HG03196 (cell line): ENCODE data around the gene MICALL1.

Experiments used
- ATAC-seq: cut with Tn5 transposase; IDR thresholded peaks from one replicate; pipeline ENCODE4 v1.9.1; 2021; ENCODE audit not compliant: unreplicated experiment

Gene MICALL1

DNA sequence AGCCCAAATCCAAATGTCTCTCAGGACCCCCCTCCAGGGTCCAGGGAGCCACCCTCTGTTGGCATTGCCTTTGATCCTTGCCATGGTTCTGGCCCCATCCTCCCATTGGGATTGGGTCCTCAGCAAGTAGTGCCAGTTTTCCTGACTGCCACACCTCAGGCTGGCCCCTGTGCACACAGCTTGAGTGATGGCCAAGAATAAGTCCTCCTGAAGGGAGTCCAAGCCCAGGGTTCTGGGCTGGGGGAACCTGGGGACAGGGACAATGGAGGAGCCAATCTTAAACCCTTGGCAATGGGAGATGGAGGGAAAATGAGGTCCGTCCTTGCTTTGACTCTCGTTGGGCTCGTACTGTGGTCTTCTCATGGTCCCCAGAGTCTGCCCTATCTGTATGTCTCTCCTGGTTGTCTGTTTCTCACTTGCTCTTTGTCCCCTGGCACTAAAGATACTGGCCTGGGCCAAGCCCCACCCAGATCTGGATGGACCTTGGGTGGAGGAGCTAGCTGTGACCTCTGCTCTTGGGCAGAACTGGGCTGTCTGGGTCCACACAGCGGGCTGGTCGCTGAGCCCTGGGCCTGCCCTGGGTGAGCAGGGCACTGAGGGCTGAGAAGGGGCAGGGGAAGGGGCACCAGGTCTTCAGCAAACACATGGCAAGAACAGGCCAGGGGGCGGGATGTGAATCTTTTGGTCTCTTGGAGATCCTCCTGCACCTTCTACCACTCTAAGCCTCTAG lies 75.3 kb downstream of the MICALL1 start:
- ATAC-seq, result no peak

DNA sequence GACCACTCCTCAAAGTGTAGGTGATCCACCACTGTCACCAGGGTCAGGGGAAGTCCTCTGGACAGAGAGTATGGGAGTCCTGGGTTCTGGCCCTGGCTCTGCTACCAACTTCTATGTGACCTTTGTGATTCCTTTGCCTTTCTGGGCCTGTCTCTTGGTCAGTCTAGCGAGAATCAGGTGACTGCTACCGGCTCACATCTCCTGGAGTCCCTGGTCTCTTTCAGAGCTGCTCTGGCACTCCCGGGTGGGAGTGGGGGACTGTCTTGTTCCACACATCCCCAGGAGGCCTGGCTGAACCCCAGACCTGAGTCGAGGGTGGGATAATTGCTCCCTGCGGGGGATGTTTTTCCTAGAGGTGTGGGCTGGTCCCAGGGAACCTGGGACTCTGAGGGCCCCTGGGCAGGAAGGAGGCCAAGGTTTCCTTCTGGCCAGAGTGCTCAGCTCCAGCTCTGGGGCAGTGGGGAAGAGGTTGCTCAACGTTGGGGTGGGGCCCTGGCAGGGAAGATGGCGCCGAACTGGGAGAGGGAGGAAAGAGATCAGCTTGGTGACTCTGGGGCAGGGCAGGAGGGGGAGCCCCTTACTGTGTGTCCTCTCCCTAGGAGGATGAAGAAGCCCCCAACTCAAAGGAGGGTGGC lies 76.2 kb downstream of the MICALL1 start:
- no peak for ATAC-seq

DNA sequence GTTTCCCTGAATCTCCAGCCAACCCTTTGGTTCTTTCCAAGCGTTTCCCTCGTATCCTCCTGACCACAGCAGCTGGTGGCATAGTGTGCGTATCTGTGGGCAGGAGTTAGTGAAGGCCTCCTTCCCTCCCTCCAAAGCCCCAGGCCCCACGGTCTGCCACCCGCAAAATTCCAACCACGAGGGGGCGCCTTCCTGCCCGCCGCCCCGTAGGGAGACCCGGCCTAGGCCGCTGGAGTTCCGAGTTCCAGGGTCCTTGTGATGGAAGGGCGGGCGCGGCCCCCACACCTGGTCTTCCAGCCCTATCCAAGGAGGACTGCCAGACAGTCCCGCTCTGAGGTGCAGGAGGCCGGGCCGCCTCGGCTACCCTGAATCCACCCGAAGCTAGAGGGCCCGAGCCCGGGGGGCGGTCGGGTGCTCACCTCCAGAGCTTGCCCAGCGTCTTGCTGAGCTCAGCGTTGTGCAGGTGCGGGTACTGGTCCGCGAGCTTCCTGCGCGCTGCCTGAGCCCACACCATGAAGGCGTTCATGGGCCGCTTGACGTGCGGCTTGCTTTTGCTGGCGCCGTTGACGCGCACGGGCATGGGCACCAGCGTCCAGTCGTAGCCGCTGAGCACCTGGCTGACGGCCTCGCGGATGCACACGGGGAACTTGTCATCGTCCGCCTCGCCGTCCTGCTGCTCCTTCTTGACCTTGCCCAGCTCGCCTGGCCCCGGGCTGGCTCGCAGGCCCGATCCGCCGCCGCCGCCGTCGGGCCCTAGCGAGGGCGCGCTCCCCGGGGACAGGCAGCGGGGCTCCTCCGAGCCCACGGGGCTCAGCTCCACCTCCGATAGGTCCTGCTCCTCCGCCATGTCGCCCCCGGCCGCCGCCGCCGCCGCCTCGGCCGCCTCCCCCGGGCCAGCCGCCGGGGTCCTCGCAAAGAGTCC lies 77.1 kb downstream of the MICALL1 start:
- no peak for ATAC-seq

DNA sequence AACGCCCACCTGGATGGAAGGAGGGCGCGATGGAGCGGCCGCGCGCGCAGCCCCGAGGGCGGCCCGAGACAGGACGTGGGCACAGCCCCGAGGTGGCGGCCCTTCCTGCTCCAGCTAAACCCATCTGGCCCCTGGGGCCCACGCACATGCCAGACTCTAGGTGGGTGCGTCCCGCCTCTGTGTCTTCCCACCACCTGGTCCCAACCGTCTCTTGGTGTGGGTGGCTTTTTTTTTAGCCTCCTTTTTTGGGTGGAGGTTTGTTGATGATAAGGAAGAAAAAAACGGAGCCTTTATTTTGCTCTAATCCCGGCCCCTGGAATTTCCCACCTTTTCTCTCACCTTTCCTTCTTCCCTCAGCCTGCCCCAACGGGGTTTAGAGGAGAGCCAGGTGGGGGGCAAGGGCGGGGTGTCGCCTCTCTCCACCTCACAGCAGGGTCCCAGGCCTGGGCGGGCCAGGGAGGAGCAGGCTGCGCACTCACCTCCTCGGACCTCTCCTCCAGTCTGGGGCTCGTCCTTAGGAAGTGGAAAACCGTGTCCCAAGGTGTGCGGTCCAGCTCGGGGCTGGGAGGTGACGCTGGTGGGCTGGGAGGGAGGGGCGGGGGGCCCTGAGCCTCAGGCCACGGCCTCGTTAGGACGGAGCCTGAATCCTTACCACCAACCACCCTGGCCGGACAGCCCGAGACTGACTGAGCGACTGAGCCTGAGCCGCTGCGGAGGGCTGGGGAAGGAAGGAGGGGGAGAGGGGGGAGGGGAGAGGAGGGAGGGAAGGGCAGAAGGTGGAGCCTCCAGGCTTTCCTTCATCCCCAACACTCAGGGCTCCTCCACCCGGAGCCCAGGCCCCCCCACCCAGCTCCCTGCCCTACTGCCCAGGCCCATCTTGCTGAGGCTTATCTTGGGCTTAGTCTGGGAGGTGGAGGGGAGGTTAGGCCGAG lies 78.0 kb downstream of the MICALL1 start, which contains the start of gene SOX10:
TSS of gene SOX10 (minus strand) at position 696 of the 932 bp plus-strand sequence. CDS start 771 bp downstream, outside the sequence.
- no peak for ATAC-seq

DNA sequence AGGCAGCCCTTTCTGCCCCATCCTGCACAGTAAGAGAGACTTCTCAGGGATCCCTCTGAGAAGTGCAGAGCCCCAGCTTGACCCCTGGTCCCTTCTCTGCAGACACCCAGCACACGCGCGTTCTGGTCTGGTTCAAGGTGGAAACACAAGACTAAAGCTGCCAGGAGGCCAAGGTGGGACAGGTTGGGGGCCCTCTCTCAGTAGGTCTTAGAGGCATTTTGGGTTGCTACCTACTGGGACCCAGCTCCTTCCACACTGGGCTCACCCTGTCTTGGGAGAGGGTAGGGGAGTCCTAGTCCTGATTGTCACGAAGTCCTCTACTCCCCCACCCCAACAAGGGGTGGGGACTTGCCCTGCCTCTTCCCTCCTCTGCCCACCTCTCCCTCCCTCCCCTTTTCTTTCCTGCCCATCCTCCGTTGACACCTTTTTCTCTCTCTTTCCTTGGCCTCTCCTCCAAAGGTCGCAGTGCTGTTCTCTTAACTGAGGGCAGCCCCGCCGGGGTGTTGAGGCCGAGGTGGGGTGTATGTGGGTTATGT lies 79.0 kb downstream of the MICALL1 start:
- ATAC-seq, result no peak

DNA sequence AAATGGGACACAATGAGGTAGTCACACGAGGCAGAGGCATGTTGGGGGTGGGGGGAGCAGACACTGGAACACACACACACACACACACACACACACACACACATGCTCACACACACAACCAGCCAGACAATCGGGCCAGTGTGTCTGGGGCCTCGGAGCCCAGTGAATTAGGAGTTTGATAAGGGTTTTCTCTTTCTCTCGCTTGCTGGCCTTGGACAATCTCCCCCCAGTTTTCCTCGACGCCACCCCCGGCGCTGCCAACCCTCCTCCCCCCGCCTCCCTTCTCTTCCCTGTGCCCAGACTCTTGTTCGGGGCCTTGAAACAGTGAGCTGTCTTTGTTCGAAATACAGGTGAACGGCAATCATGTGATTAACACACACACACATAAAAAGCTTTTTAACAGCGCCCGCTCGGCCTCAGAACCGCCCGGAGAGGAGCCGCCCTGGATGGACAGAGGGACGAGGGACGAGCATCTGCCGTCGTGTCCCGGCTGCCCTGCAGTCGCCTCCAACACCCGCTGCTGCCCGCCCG lies 79.7 kb downstream of the MICALL1 start:
- no peak for ATAC-seq

DNA sequence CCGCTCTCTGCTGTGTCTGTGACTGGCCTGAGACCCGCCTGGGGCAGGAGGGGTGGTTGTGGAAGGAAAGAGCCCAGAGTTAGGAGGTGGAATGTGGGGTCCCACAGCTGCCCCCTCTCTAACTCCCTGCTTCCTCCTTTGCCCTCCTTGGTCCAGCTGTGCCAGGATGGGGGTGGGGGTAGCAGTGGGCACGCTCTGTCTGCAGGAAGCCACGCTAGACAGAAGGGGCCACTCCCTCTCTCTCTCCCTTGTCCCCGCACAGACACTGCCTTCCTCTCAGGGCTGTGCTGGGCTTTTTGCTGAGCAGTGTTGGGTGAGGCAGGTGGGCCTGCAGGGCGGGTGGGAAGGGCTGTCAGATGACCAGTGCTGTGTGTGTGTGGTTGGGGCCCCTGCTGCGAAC lies 80.3 kb downstream of the MICALL1 start:
- ATAC-seq, result no peak

DNA sequence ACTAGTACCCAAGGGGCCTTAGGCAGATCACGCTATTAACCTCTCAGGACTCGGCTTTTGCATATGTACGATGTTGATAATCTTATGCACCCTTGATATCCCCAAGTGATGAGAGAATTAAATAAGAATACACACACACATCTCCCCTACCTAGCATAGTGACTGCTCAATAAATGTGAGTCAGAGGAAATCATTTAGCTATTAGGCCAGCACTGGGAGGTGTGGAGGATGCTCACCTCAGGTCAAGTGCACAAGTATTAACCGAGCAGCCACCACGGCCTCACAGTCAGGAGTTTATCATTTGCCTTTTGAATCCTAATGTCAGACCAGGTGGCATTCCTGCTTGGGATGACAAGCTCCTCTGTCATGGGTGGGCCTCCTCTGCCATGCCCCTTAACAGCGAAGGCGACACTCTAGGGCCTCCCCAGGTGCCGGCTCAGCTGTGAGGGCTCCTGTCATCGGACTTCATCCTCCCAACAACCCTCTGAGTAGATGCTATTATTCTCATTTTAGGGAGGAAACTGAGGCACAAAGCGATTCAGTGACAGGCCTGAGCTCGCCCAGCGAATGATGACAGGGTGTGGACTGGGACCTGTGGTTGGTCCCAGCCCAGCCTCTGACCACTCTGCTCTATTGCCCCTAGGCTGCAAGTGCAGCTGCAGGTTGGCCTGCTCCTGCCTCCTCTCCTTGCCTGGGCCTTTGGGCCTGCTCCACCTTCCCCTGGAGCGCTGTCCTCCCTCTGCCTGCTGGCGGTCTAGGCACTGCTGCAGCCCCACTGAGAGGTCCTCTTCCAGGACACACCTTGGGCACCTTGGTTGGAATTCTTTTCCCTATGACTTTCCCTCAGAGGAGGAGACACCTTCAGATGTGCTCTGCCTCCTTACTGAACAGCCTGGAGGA lies 83.3 kb downstream of the MICALL1 start:
- no peak for ATAC-seq

DNA sequence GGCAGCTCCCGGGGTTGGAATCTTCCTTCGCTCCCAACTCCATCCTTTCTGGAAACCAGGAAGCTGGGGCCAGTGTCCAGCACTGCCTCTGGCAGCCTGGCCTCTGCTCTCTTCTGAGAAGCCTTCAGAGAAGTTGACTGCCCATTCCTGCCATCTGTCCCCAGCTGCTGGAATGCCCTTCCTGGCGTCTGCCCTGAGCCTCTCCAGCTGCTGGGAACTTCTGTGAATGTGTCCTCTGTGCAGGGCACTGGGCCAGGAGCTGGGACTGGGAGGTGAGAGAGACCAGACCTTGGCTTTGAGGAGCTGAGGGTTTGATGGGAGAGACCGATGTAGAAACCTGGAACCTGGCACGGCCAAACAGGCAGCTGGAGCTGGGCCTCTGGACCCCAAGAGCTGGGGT lies 84.2 kb downstream of the MICALL1 start:
- ATAC-seq, result no peak

DNA sequence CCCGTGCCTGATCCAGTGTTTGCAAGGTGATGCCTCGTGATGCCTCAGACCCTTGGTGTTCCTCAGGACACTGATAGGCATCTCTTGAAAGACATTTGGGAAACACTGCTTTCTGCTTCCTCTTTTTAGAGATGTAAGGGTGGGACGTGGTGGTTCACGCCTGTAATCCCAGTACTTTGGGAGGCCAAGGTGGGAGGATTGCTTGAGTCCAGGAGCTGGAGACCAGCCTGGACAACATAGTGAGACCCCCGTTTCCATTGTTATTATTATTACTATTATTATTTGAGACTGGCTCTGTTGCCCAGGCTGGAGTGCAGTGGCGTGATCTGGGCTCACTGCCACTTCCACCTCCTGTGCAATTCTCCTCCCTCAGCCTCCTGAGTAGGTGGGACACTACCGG lies 84.8 kb downstream of the MICALL1 start:
- ATAC-seq, result no peak

DNA sequence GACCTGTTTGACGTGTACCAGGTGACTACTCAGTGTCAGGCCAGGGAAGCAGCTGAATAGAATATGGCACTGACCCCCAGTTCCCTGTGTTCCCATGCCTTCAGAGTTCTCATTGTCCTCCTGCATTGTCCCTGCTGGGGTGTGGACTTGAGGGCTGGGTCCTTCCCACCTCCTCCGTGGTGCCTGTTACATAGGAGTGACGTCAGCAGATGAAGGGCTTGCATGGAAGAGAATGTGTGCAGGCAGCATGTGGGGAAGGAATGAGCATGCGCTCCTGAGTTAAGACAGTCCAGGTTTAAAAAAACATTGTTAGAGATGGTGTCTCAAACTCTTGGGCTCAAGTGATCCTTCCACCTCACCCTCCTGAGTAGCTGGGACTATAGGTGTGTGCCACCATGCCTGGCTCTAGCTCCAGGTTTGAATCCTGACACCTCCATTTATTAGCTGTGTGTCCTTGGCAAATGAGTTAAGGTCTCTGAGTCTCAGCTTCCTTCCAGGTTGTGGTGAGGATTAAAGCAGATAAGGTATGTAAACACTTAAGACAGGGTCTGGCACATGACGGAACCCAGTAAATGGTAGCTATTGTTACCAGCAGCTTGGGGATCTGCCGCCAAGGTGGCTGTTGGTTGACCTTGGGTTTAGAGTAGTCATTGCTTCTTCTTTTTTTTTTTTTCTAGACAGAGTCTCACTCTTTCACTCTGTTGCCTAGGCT lies 85.8 kb downstream of the MICALL1 start:
- ATAC-seq, result no peak
